GM19193 (cell line): ENCODE measurements around the gene ZNF423.
A peak's percentile ranks its signal among the peaks of the same experiment; 100 is the strongest.

ENCODE experiments used
- POLR2A ChIP-seq: IDR thresholded peaks from 4 replicates; pipeline ENCODE4 v1.6.1; 2011; ENCODE audit not compliant: insufficient read depth, insufficient read length; ENCODE audit errors: extremely low read depth

ZNF423 gene

GRCh38 chr16:49586466-49587450 is 269.2 kb downstream of the ZNF423 start:
- TF ChIP-seq POLR2A, result no peak

GRCh38 chr16:49585143-49585832 is 270.6 kb downstream of the ZNF423 start:
- TF ChIP-seq POLR2A, result no peak

GRCh38 chr16:49583911-49584310 is 272.0 kb downstream of the ZNF423 start:
- TF ChIP-seq POLR2A, result no peak

- no peak for TF ChIP-seq POLR2A
Measured at GRCh38 chr16:49581630-49582298, 274.1 kb downstream of the ZNF423 start.

GRCh38 chr16:49580751-49581303 is 275.1 kb downstream of the ZNF423 start:
- no peak for TF ChIP-seq POLR2A

GRCh38 chr16:49578435-49579024 is 277.4 kb downstream of the ZNF423 start:
- TF ChIP-seq POLR2A, result no peak

GRCh38 chr16:49578018-49578417 is 277.9 kb downstream of the ZNF423 start:
- TF ChIP-seq POLR2A, result no peak

- no peak for TF ChIP-seq POLR2A
Measured at GRCh38 chr16:49576941-49577340, 279.0 kb downstream of the ZNF423 start.

- TF ChIP-seq POLR2A, result no peak
Measured at GRCh38 chr16:49576173-49576494, 279.8 kb downstream of the ZNF423 start.

- peak; percentile 21 for TF ChIP-seq POLR2A
Measured at GRCh38 chr16:49575346-49576172, 280.4 kb downstream of the ZNF423 start.

- TF ChIP-seq POLR2A, result no peak
Measured at GRCh38 chr16:49574826-49575225, 281.1 kb downstream of the ZNF423 start.

GRCh38 chr16:49567950-49568349 is 288.0 kb downstream of the ZNF423 start:
- no peak for TF ChIP-seq POLR2A

GRCh38 chr16:49566432-49566831 is 289.5 kb downstream of the ZNF423 start:
- no peak for TF ChIP-seq POLR2A
